ENCODE data around the gene OR4E2.
"Not testable (repeated sequence)": the region's sequence is repeated elsewhere in the genome, so short reads cannot be mapped to it uniquely, and the experiment has no call there.

The OR4E2 gene

GRCh38 chr14:21653331-21653885 lies at the start of gene OR4E2:
TSS of gene OR4E2 (plus strand) at chr14:21653835. CDS start at chr14:21665083, 11,248 bp downstream.
- no peak for DNase-seq

- peak; percentile 19 for DNase-seq
Measured at GRCh38 chr14:21612324-21612723, 41.3 kb upstream of the OR4E2 start.

GRCh38 chr14:21614240-21614639 lies 39.4 kb upstream of the OR4E2 start:
- DNase-seq = no peak

- no peak for DNase-seq
Measured at GRCh38 chr14:21617614-21618013, 36.0 kb upstream of the OR4E2 start.

GRCh38 chr14:21626491-21627230 lies 27.0 kb upstream of the OR4E2 start:
- no peak for DNase-seq

- DNase-seq = not testable (repeated sequence)
Measured at GRCh38 chr14:21630503-21630902, 23.1 kb upstream of the OR4E2 start.

GRCh38 chr14:21631084-21631483 lies 22.6 kb upstream of the OR4E2 start:
- no peak for DNase-seq

GRCh38 chr14:21634840-21635239 lies 18.8 kb upstream of the OR4E2 start, which contains the start of gene OR10G2:
TSS of gene OR10G2 (minus strand) at chr14:21634940. CDS start at chr14:21634842, 98 bp downstream.
- DNase-seq = no peak

- DNase-seq = no peak
Measured at GRCh38 chr14:21642683-21643082, 11.0 kb upstream of the OR4E2 start.

GRCh38 chr14:21643407-21643806 lies 10.2 kb upstream of the OR4E2 start:
- DNase-seq = no peak

- no peak for DNase-seq
Measured at GRCh38 chr14:21647380-21647779, 6.3 kb upstream of the OR4E2 start.

GRCh38 chr14:21652209-21652808 lies 1.3 kb upstream of the OR4E2 start:
- DNase-seq = no peak

- no peak for DNase-seq
Measured at GRCh38 chr14:21654215-21654614, 580 bp downstream of the OR4E2 start.

GRCh38 chr14:21656980-21657379 lies 3.3 kb downstream of the OR4E2 start:
- no peak for DNase-seq

GRCh38 chr14:21668377-21668776 lies 14.7 kb downstream of the OR4E2 start:
- DNase-seq = no peak

GRCh38 chr14:21669284-21669683 lies 15.6 kb downstream of the OR4E2 start:
- DNase-seq = no peak

- DNase-seq = no peak
Measured at GRCh38 chr14:21671371-21671770, 17.7 kb downstream of the OR4E2 start.

GRCh38 chr14:21672116-21672515 lies 18.5 kb downstream of the OR4E2 start:
- no peak for DNase-seq

- no peak for DNase-seq
Measured at GRCh38 chr14:21673718-21674117, 20.1 kb downstream of the OR4E2 start, which contains the start of gene OR4E1. TSS of gene OR4E1 (minus strand) at chr14:21673818. CDS start at chr14:21670935, 2,883 bp downstream.

GRCh38 chr14:21675566-21675965 lies 21.9 kb downstream of the OR4E2 start:
- no peak for DNase-seq

- DNase-seq = no peak
Measured at GRCh38 chr14:21680072-21680471, 26.4 kb downstream of the OR4E2 start.

GRCh38 chr14:21686468-21686867 lies 32.8 kb downstream of the OR4E2 start:
- no peak for DNase-seq

GRCh38 chr14:21694425-21694824 lies 40.8 kb downstream of the OR4E2 start:
- no peak for DNase-seq

- not testable (repeated sequence) for DNase-seq
Measured at GRCh38 chr14:21697662-21698061, 44.0 kb downstream of the OR4E2 start.
